K562 (cell line): ENCODE results near the gene EN1. TPM values are rescaled to one million over a fixed set of nuclear protein-coding genes. Genes with fewer than 3 reads are reported as not detected.

Experiments
- ZFX ChIP-seq: sonication (generic); formaldehyde crosslinking; IDR thresholded peaks from 2 replicates; pipeline ENCODE4 v1.8.0; 2022; ENCODE audit warnings: mild to moderate bottlenecking, missing genetic modification reagents, moderate library complexity
- ZNF699 ChIP-seq: fragments of 250-450 bp; sonication (Bioruptor Pico); IDR thresholded peaks from 2 replicates; pipeline ENCODE4 v1.8.0; 2021; ENCODE audit warnings: mild to moderate bottlenecking, moderate library complexity; ENCODE audit not compliant: insufficient replicate concordance
- polyA plus RNA-seq, 8 experiments: library from polyadenylated mRNA; depleted of rRNA in 4 of 8; stranded (reverse) in 5 of 8; unstranded in 3 of 8; fragments of >200 nt; fragmentation: Nextera tagmentation in 2 of 8; fragmentation: Illumina TruSeq in 1 of 8; extraction: Ambion mirVana in 2 of 8; extraction: Trizol in 1 of 8; gene quantifications; 2 replicates each; pipeline versions ENCODE4 v1.2.1 to v1.2.3, GENCODE V29; 2011 to 2014; ENCODE audit warnings: inconsistent platforms in 1 of 8, missing spikeins in 1 of 8
- total RNA-seq, 7 experiments: library from RNA; depleted of rRNA in 6 of 7; stranded (reverse); fragments of >200 nt in 6 of 7; fragmentation: Illumina TruSeq in 2 of 7; extraction: Trizol in 2 of 7; gene quantifications; 2 replicates each; pipeline versions ENCODE4 v1.2.1 to v1.2.3, GENCODE V29; 2011 to 2021; ENCODE audit warnings: low replicate concordance in 1 of 7
- TF ChIP-seq, protein P1 (sequence below): fragments of 250-450 bp; sonication (Bioruptor Pico); IDR thresholded peaks from 2 replicates; pipeline ENCODE4 v1.4.0; 2020; ENCODE audit warnings: mild to moderate bottlenecking, moderate library complexity

The EN1 gene
- total and polyA plus RNA-seq, 9 of the 15 experiments (the other 6 are each of a cell fraction or from before 2014, with no cell fraction given), result 0.06 to 2.0 (median 0.51) TPM

DNA sequence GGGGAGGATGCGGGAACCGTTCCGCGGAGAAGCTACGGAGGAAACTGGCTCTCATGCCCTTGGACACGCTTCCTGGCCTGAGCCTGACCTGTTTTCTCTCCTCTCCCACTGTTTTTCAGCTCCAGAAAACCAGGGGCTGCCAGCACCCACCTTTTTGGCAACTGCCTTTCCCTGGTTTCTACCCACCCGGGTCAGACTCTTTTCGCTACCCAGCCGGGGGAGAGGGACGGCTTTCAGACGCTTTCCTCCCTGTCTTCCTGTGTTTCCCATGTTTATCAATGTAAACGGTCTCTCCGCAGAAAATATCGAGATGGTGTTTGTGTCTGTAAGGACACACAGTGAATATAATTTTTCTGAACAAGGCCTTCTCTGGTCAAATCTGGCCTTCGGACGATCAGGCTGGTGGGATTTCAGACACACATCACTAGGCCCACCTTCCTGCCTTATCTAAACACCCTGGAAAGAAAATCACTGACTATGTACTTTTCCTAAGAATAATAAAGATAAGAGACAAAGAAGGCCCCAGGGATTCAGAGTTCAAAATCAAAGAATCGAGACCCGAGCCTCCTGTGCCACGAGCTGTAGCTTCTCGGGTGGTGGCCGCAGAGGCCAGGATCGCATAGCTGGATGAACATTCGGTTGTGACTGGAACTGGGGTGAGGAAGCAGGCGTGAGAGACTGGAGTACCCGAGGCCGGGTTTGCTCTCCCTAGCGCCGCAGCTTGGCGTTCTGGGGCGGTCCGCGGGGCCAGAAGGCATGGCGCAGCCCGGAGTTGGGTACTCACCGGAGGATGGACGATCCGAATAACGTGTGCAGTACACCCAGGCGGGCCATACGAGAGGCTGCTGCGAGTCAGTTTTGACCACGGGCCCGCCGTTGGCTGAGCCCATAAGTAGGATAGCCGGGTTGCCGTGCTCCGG lies 1.7 kb downstream of the EN1 start (continued):
- TF ChIP-seq, protein P1, sequence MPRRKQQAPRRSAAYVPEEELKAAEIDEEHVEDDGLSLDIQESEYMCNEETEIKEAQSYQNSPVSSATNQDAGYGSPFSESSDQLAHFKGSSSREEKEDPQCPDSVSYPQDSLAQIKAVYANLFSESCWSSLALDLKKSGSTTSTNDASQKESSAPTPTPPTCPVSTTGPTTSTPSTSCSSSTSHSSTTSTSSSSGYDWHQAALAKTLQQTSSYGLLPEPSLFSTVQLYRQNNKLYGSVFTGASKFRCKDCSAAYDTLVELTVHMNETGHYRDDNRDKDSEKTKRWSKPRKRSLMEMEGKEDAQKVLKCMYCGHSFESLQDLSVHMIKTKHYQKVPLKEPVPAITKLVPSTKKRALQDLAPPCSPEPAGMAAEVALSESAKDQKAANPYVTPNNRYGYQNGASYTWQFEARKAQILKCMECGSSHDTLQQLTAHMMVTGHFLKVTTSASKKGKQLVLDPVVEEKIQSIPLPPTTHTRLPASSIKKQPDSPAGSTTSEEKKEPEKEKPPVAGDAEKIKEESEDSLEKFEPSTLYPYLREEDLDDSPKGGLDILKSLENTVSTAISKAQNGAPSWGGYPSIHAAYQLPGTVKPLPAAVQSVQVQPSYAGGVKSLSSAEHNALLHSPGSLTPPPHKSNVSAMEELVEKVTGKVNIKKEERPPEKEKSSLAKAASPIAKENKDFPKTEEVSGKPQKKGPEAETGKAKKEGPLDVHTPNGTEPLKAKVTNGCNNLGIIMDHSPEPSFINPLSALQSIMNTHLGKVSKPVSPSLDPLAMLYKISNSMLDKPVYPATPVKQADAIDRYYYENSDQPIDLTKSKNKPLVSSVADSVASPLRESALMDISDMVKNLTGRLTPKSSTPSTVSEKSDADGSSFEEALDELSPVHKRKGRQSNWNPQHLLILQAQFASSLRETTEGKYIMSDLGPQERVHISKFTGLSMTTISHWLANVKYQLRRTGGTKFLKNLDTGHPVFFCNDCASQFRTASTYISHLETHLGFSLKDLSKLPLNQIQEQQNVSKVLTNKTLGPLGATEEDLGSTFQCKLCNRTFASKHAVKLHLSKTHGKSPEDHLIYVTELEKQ (CRISPR knock-in tag), result no peak
- TF ChIP-seq ZNF699 (CRISPR knock-in tag), result no peak
- TF ChIP-seq ZFX (CRISPR knock-in tag), result peak; percentile 53; the same call in 1 of the 2 replicates
